ENCODE data around the gene ZFYVE28.
"Not testable (repeated sequence)": the region's sequence is repeated elsewhere in the genome, so short reads cannot be mapped to it uniquely, and the experiment has no call there.

Gene ZFYVE28

GRCh38 chr4:2284161-2284933 is 134.1 kb downstream of the ZFYVE28 start:
- DNase-seq = no peak

GRCh38 chr4:2283199-2283711 is 135.2 kb downstream of the ZFYVE28 start:
- DNase-seq = no peak

GRCh38 chr4:2281575-2282343 is 136.7 kb downstream of the ZFYVE28 start:
- DNase-seq = peak; percentile 77 to 86

- DNase-seq = no peak
Observed at GRCh38 chr4:2280531-2281300, 137.7 kb downstream of the ZFYVE28 start.

- no peak for DNase-seq
Observed at GRCh38 chr4:2277956-2278355, 140.5 kb downstream of the ZFYVE28 start.

- no peak for DNase-seq
Observed at GRCh38 chr4:2276581-2277325, 141.7 kb downstream of the ZFYVE28 start.

GRCh38 chr4:2275546-2276251 is 142.7 kb downstream of the ZFYVE28 start:
- DNase-seq = no peak

- not testable (repeated sequence) for DNase-seq
Observed at GRCh38 chr4:2275044-2275397, 143.4 kb downstream of the ZFYVE28 start.

GRCh38 chr4:2274320-2275043 is 144.0 kb downstream of the ZFYVE28 start:
- DNase-seq = no peak

- DNase-seq = no peak
Observed at GRCh38 chr4:2273657-2274319, 144.7 kb downstream of the ZFYVE28 start.

- DNase-seq = no peak
Observed at GRCh38 chr4:2273221-2273620, 145.2 kb downstream of the ZFYVE28 start.

- DNase-seq = no peak
Observed at GRCh38 chr4:2272828-2273120, 145.7 kb downstream of the ZFYVE28 start.

GRCh38 chr4:2272026-2272827 is 146.2 kb downstream of the ZFYVE28 start:
- no peak for DNase-seq

GRCh38 chr4:2271279-2272025 is 147.0 kb downstream of the ZFYVE28 start:
- no peak for DNase-seq

GRCh38 chr4:2270341-2271165 is 147.9 kb downstream of the ZFYVE28 start:
- DNase-seq = no peak

GRCh38 chr4:2269618-2270163 is 148.8 kb downstream of the ZFYVE28 start:
- DNase-seq = no peak

GRCh38 chr4:2269206-2269531 is 149.3 kb downstream of the ZFYVE28 start:
- DNase-seq = no peak

All from Kasumi-1 (cell line).